GM23248 (cell line): ENCODE data around the gene CRTC2.

Experiments used
- EZH2 ChIP-seq: fragments of 200-600 bp; sonication (generic); IDR thresholded peaks from 2 replicates; pipeline ENCODE4 v1.6.1; 2018; ENCODE audit warnings: antibody characterized with exemption, mild to moderate bottlenecking; ENCODE audit not compliant: insufficient read depth, poor library complexity, severe bottlenecking
- EZH2phosphoT487 ChIP-seq: fragments of 200-600 bp; sonication (generic); IDR thresholded peaks from 2 replicates; pipeline ENCODE4 v1.6.1; 2018; ENCODE audit warnings: antibody characterized with exemption, moderate library complexity, mild to moderate bottlenecking, low read depth; ENCODE audit not compliant: insufficient read depth

GRCh38 chr1:153946622-153947241, 11.7 kb downstream of the CRTC2 start, which contains the start of gene DENND4B:
- TF ChIP-seq EZH2phosphoT487, result no peak
- TF ChIP-seq EZH2, result no peak
